NCI-H2196 (cell line): ENCODE data around the gene FARS2.
A peak's percentile ranks its signal among the peaks of the same experiment; 100 is the strongest.

Experiments
- DNase-seq: peaks from one replicate; lab custom pipeline; 2025; ENCODE audit not compliant: unreplicated experiment; lab: John Stamatoyannopoulos, UW

The FARS2 gene

DNA sequence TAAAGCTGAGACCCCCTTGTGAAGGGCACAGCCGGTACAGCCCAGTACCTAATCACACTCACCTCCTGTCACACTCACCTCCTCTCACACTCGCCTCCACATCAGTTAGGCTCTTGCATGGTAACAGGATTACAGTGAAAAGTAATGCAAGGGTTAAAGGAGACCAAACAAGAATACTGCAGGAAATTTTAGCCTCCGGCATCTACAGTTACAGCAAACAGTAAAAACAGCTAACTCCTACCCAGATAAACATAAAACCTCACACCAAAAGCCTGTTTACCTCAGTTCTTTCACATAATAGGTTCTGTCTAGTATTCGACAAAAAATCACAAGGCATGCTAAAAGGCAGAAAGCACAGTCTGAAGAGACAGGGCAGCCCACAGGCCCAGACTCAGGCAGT lies 55.6 kb downstream of the FARS2 start:
- DNase-seq: no peak

- no peak for DNase-seq
These were observed 57.4 kb downstream of the FARS2 start for GRCh38 chr6:5318617-5319272.

- no peak for DNase-seq
These were observed 62.7 kb downstream of the FARS2 start for GRCh38 chr6:5323979-5324378.

DNA sequence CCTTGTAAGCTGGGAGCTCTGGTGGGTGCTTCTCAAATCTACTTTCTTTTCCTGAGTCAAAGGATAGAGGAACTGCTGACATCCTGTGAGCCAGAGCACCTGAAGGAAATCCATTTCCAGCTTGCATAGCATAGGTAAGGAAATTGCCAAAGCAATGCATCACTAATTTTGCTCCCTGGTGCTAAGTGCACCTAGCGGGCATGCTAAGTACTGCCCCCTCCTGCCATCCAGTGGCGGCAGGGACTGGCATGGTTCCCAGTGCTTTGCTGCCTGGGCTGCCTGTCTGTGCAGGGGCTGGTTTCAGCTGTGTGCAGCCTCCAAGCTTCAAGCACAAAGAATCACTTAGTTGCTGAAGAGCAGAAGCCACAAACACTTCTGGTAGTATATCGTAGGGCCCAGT lies 63.9 kb downstream of the FARS2 start:
- DNase-seq: no peak

GRCh38 chr6:5326022-5326641 lies 64.8 kb downstream of the FARS2 start:
- no peak for DNase-seq

- DNase-seq: no peak
These were observed 67.5 kb downstream of the FARS2 start for GRCh38 chr6:5328800-5329199.

DNA sequence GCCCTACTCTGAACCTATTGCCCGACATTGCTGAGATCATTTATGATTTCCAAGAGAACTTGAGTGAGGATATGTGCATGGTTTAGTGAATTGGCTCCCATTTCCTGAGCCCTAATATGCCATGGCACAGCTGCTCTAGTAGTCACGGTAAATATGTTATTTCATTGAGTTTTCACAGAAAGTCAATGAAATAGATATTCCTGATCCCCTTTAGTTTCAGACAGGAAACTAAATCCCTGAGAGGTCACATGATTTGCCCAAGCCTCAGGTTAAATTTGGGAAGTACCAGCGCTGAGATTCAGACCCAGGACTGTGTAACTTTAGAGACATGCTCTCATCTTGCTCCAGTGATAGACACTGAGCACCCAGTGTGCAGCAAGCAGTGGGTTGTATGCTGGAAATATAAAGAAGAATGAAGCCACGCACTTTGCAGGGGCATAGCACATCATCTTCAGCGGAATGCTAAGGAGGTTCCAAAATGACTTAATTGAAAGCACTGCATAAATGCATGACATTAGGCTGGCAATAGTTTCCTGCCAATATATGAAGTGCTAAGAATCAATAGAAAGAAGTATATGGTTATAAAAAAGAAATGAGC lies 70.6 kb downstream of the FARS2 start:
- no peak for DNase-seq

GRCh38 chr6:5333658-5334057 lies 72.3 kb downstream of the FARS2 start:
- DNase-seq: no peak

DNA sequence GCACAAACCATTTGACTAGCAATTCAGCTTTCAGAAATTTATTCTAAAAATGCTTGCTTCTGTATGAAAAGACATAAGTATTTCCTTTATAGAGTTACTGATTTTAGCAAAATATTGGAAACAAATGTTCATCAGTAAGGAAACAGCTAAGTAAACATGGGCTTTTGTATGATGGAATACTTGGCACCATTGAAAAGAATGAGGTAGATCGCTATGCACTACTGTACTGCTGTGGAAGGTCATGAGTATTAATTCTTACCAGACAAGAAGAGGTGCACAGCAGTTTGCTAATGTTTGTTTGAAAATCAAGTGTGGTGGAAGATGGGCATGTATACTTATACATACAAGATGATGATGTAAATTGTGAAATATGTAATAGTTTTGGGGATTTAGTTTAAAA lies 73.0 kb downstream of the FARS2 start:
- no peak for DNase-seq

DNA sequence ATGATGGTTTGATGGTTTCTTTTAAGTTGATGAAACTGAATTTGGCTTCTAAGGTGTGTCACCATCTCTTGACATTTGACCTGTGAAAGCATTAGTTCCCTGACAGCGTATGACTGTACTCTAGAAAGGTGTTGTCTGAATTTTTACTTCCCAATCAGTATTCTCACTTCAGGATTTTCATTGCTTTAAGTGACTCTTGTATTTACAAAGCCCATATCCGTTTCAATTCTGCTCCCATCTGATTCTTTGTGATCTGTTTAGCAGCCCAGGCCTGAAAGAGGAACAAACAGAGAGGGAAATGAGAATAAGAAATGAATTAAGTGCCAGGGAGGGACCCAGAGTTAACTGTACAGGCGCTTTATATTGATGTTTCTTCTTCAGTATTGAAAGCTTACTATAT lies 73.7 kb downstream of the FARS2 start:
- no peak for DNase-seq

GRCh38 chr6:5337573-5337972 lies 76.3 kb downstream of the FARS2 start:
- no peak for DNase-seq

DNA sequence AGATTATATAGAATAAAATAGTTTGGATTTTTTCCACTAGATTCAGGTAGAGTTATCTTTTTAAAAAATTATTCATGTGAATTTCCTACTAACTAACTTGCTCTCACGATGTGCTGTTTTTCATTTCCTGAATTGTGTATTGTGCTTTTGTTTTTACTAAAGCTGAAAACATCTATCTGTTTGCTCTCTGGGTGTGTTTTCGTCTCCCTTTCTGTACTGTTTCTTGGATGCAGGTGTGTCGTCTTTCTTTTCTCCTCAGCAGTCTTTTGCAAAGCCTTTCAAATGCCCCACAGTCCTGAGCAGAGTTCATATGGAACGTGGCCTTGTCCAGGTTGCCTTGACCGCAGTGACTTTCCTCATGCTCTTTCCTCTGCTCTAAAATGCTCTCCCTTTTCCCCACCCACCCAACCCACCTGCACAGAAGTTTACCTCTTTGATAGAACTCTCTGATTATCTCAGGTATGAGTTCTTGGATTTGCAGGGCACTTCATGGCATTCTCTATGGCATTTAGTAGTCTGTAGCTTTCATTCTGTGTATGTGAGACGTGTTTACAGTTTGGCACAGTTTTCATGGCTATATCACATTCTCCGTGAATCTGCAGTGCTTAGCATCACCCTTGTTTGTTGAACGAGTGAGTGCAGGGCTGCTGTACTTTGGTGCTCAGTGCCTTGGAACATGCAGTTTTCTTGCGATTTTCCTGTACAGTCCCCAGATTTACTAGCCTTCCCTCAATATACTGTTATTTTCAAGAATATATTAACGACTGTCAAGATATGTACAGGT lies 77.1 kb downstream of the FARS2 start:
- DNase-seq: no peak

GRCh38 chr6:5339786-5340185 lies 78.5 kb downstream of the FARS2 start:
- no peak for DNase-seq

DNA sequence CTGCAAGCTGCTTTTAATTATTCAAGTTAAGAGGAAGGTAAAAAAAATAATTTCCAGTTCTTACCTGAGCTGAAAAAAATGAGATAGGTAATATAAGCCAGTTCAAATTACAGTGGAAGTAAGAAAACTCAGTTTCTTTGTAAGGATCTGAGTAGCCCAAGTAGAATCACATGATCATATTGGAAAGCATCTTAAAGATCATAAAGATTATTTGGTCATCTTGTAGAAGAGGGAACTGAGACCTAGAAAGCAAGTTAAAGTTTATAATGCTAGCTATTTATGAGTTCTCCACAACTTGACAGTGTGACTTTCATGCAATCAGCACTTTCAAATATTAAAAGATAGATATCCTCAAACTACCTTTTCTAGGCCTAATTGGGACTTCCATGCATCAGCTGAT lies 80.5 kb downstream of the FARS2 start:
- DNase-seq: no peak

DNA sequence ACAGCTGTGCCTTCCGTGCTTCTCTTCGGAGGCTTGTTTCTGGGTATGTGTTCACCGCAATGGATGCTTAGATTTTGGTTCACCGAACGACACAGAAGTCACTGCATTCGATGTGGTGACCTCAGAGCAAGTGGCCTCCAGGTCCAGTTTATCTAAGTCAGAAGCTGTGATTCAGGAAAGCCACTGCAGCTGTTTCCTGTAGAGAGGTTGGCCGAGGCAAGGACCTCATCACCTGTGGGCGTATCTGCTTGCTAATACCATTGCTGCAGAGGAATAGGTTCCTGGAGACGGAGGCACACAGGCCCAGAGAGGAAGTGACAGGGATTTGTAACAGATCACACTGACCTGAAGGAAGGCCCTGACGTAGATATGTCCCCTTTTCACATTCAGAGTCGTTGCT lies 82.7 kb downstream of the FARS2 start:
- DNase-seq: no peak

GRCh38 chr6:5345324-5345723 lies 84.0 kb downstream of the FARS2 start:
- DNase-seq: no peak

- no peak for DNase-seq
These were observed 90.4 kb downstream of the FARS2 start for GRCh38 chr6:5351552-5352210.

- DNase-seq: no peak
These were observed 92.7 kb downstream of the FARS2 start for GRCh38 chr6:5353971-5354370.

- DNase-seq: no peak
These were observed 96.2 kb downstream of the FARS2 start for GRCh38 chr6:5357486-5357885.

DNA sequence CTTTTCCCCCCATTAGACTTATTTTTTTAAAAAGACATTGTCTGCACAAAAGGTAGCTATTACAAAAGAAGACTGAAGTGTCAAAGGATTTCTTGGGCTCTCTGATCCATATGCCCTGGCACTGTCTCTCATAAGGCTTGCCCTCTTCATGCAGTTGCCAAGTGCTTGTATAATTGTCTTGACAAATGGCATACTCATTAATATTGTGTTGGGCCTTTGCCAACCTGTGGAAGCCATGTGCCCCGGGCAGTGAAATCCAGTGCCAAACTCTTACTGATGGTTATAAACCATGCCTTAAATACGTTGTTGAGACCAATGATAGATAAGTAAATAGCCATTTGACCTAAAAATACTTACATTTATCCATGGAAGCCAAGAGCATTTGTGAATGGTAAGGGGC lies 98.1 kb downstream of the FARS2 start:
- peak; percentile 38 for DNase-seq

- no peak for DNase-seq
These were observed 100.1 kb downstream of the FARS2 start for GRCh38 chr6:5361396-5361795.
